Stimulated activated naive CD8-positive, alpha-beta T cell treated with anti-CD3 and anti-CD28 coated beads, Interleukin-15, amount 100 ng/mL, for 72 hours (primary cell): ENCODE data around the gene RANBP1.
"Not testable (repeated sequence)": the region's sequence is repeated elsewhere in the genome, so short reads cannot be mapped to it uniquely, and the experiment has no call there.

ENCODE experiments used
- ATAC-seq: fragments of 150-1000 bp; cut with Tn5 transposase; 2 replicates; pipeline ENCODE4 v1.10.0; 2021; ENCODE audit warnings: mild to moderate bottlenecking, moderate library complexity
- DNase-seq, 2 donors: peaks; one replicate each; pipeline ENCODE4 v3.0.0; 2021 to 2022
- H3K27ac Mint-ChIP-seq, 2 donors: one replicate each; pipeline ENCODE4 v1.8.0; 2022; ENCODE audit warnings: mild to moderate bottlenecking in 2 of 2, mixed read lengths in 2 of 2, moderate library complexity in 2 of 2
- H3K27me3 Mint-ChIP-seq: one replicate; pipeline ENCODE4 v1.8.0; 2022; ENCODE audit warnings: mixed read lengths
- H3K4me1 Mint-ChIP-seq: one replicate; pipeline ENCODE4 v1.8.0; 2022; ENCODE audit warnings: mild to moderate bottlenecking, mixed read lengths
- H3K4me3 Mint-ChIP-seq, 2 donors: one replicate each; pipeline ENCODE4 v1.8.0; 2022; ENCODE audit warnings: mild to moderate bottlenecking in 2 of 2, mixed read lengths in 2 of 2, moderate library complexity in 1 of 2
- H3K9me3 Mint-ChIP-seq, 2 donors: one replicate each; pipeline ENCODE4 v1.8.0; 2022; ENCODE audit warnings: mixed read lengths in 2 of 2

The RANBP1 gene

DNA sequence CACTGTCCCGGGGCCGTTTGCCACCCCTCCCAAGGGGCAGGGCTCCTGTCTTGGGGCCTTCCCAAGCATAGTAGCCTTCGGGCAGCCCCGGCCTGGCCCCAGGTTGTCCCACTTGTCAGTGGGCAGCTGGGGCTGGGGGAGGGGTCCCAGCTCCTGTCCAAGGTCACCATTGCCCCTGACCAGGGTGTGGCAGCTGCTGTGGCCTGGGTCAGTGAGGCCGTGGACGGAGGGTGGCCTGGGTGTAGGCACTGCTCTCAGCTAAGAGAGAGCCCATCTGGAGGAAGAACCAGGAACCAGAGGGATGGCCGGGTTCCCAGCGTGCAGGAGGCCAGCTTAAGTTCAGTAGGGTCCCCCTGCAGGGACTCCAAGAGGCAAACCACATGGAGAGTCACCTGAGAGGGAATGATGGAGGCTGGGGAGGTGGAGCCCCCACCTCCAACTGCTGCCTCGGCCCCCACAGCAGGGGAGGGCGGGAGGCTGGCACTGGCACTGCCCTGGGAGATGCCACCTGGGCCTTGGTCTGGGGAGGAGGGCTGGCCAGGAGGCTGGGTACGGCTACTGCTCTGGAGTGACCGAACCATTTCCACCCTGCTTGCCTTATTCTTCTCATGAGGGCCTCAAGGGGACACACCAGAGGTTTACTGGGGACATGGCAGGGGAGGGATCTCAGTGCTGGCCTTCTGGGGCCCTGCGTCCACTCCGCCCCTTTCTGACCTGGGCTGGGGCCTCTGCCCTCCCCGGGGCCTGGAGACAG is 41.7 kb downstream of the RANBP1 start:
- DNase-seq (no peak), ATAC-seq (no peak)
- Mint-ChIP-seq H3K9me3 (no peaks in the 10 kb centered on the region), H3K27ac (no peak overlapping the region), H3K4me1 (peaks cover 6% of the 10 kb centered on the region), H3K4me3 (no peak overlapping the region), H3K27me3 (peaks cover 14% of the 10 kb centered on the region)

DNA sequence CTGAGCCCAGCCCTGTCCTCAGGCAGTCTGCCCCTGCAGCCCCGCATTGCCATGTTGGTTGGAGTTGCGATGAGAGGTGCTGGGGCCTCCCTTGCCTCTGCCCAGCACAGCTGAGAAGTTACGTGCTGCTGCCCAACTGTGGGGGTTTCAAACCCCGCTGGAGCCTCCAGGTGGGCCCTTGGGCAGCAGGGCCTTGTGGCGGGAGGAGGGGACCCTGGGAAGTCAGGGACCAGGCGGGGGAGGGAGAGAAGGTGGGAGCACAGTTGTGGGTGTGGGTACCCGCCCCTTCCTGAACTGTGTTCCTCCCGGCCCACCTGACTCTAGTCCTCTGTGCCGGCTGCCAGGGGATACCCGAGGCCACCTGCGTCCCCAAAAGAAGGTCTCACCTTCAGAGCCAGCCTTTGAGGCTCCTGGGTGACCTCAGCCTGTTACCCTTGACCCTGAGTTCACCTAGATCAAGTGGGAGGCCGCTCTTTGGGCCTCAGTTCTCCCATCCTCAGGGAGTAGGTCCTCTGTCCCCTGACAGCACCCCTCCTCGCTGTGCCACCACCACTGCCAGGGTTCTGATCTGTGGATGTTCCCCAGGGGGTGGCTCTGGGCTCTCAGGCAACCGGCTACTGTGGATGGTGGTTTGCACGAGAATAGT is 42.6 kb downstream of the RANBP1 start:
- Mint-ChIP-seq H3K27ac (no peak overlapping the region), H3K4me1 (peaks cover 6% of the 10 kb centered on the region), H3K9me3 (no peaks in the 10 kb centered on the region), H3K4me3 (no peak overlapping the region), H3K27me3 (peaks cover 14% of the 10 kb centered on the region)
- no peak for DNase-seq
- ATAC-seq = no peak

DNA sequence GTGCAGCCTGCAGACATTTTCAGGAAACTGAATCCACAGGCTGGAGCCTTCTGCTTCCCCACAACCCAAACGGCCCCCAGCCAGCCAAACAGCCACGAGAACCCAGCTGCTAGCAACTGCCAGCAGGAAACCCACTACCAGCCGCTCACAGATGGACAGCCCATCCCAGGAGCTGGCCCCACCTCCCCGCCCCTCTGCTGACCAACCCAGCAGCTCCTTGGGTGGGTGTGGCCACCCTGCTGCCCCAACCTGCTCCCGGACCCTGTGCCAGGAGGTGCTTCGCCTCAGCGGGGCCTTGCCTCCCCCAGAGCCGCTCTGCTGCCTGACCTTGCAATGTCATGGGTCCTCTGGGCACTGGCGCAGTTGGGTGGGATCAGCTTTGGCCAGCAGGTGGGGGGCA is 43.2 kb downstream of the RANBP1 start:
- DNase-seq = no peak
- Mint-ChIP-seq H3K27me3 (peaks cover 14% of the 10 kb centered on the region), H3K27ac (peak overlapping the region in 1 of 2 donors; percentile 90), H3K9me3 (peaks cover 1% of the 10 kb centered on the region in 2 donors), H3K4me3 (no peak overlapping the region), H3K4me1 (peaks cover 6% of the 10 kb centered on the region)
- no peak for ATAC-seq

DNA sequence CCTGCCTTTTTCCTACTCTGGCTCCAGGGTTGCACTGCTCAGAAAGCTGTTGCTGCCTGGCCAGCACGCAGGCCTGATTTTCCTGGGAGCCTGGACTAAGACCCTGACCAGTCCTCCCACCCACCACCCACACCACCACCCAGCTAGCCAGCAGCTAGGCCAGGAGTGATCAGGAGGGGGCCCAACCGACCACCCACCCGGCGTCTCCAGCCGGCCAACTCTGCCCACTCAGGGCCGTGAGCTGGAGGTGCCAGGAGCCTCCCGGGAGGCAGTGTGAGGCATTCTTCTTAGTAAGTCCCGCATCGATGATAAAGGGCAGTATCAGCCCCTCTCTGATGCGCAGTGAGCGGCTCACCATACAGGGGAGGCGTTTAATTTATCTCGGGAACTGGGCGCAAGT is 43.6 kb downstream of the RANBP1 start:
- DNase-seq, H3K4me3 Mint-ChIP-seq, H3K9me3 Mint-ChIP-seq, H3K4me1 Mint-ChIP-seq, ATAC-seq: not testable (repeated sequence)
- Mint-ChIP-seq H3K27me3 (peaks cover 14% of the 10 kb centered on the region), H3K27ac (peak overlapping the region in 1 of 2 donors; percentile 90)

DNA sequence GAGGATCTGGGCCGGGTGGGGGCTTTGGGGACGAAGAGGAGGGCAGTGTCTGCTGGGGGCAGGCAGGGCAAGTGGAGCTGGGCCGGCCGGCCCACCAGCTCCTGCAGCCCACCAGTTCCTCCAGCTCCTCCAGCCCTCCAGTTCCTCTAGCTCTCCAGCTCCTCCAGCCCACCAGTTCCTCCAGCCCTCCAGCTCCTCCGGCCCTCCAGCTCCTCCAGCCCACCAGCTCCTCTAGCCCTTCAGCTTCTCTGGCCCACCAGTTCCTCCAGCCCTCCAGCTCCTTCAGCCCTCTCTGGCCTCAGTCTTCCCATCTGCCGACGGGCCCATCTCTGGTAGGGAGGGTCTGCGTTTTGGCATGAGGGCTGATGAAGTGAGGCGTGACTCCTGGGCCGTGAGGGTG is 44.1 kb downstream of the RANBP1 start:
- Mint-ChIP-seq H3K9me3 (peaks cover 6 to 7% of the 10 kb centered on the region in 2 donors), H3K4me3 (no peak overlapping the region), H3K4me1 (peaks cover 6% of the 10 kb centered on the region), H3K27me3 (peaks cover 14% of the 10 kb centered on the region), H3K27ac (no peak overlapping the region)
- ATAC-seq (no peak), DNase-seq (no peak)

DNA sequence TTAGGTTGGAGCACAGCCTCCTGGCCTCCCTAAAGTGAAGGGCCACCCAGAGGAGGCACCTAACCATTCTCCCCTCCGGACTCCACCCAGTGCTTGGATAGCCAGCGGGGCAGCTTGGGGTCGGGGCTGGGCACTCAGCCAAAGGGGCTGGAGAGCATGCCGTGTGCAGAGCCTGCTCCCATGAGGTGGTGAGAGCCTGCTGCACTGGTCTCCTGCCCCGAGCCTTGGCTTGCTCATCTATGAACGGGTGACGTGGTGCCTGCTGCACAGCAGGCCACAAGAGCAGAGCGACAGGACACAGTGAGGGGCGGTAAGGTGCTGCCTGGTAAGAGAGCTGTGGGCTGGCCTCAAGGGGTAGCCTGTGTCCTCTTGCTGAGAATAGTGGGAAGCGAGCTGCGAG is 49.0 kb downstream of the RANBP1 start:
- H3K4me3 Mint-ChIP-seq = no peak overlapping the region
- no peaks in the 10 kb centered on the region for H3K4me1 Mint-ChIP-seq
- H3K27ac Mint-ChIP-seq = no peak overlapping the region
- H3K27me3 Mint-ChIP-seq = no peaks in the 10 kb centered on the region
- peaks cover 6 to 7% of the 10 kb centered on the region in 2 donors for H3K9me3 Mint-ChIP-seq
- DNase-seq = no peak
- ATAC-seq = no peak

DNA sequence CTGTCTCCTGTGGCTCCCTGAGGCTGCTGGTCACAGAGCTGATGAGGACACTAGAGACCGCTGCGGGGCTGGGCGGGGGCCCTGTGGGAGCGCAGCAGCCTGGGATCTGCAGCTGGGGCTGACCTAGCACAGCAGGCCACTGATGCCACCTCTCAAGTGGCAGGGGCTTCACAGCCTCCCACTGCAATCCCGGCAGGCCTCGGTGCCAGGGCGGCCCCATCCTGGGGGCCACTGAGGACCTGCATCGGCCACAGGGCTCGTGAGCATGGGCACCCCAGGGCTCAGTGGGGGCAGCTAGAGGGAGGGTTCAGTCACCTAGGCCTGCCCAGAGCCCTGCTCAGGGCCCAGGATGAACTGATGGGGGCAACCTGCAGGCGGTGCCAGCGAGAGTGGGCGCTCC is 49.5 kb downstream of the RANBP1 start:
- Mint-ChIP-seq H3K27me3 (no peaks in the 10 kb centered on the region), H3K27ac (no peak overlapping the region), H3K9me3 (peaks cover 6 to 7% of the 10 kb centered on the region in 2 donors), H3K4me3 (no peak overlapping the region), H3K4me1 (no peaks in the 10 kb centered on the region)
- DNase-seq = no peak
- no peak for ATAC-seq

DNA sequence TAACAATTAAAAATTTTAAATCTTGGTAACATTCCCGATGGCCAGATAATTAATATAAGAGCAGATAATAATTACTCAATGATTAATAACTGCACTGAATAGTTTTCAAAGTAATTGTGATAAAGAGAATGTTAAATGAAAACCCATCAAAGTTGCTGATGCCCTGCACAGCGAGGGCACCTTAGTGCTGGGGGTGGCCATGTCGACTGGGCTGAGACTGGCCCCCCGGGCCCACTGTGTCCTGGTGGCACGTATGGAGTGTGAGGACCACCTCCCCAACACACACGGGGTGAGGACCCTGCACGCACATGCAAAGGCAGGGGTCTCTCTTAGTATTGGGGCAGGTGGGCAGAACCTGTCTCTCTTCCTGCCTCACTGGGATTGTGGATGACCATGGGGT is 50.0 kb downstream of the RANBP1 start:
- Mint-ChIP-seq H3K27ac (no peak overlapping the region), H3K27me3 (no peaks in the 10 kb centered on the region), H3K4me1 (no peaks in the 10 kb centered on the region), H3K9me3 (peaks cover 6 to 7% of the 10 kb centered on the region in 2 donors), H3K4me3 (no peak overlapping the region)
- ATAC-seq (no peak), DNase-seq (no peak)

DNA sequence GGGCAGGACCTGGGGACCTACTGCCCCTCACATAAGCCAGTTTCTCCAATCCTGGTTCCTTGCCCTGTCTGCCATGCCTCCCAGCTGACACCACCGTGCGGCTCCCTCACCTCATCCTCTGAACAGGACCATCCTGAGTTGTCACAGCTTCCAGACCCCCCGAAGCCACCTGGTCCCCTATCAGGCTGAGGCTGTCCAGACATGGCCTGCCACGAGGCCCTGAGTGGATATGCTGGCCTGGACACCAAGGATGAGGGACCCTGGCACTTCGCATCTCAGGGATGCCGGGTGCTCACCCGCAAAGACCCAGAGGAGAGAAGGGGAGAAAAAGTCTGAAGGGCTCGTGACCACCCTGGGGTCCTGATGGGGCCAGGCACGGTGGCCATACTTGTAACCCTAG is 50.8 kb downstream of the RANBP1 start:
- Mint-ChIP-seq H3K4me3 (no peak overlapping the region), H3K27ac (no peak overlapping the region), H3K27me3 (no peaks in the 10 kb centered on the region), H3K4me1 (no peaks in the 10 kb centered on the region), H3K9me3 (peaks cover 6 to 7% of the 10 kb centered on the region in 2 donors)
- DNase-seq = no peak
- ATAC-seq = no peak

DNA sequence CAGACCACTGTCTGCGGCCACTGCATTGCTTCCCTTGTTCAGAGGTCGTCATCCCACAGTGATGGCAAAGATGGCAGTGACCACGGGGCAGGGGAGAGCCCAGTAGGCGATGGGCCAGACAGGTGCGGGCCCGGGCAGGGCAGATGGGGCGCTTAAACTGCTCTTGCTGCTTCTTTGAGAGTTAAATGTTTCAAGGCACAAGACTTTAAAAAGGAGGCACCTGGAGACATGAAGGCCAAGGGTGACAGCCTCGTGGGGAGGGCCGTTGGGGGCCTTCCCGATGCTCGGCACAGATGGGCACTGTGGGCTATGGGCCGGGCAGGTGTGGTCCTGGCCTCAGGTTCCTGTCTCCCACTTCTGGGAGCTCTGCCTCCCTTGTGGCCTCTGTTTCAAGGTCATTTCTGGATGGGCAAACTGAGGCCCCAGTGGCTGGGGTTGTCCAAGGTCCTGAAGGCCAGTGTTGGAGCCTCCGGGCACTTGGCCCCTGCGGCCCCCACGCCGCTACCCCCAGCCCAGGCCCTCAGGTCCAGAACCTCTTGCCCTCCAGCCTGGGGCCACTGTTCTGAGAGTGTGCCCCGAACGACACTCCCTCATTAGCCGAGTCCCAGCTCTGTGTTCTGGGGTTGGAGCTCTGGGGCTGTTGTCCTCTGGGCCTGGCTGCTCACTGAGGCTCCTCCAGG is 51.9 kb downstream of the RANBP1 start:
- ATAC-seq = no peak
- Mint-ChIP-seq H3K4me3 (no peak overlapping the region), H3K27ac (peak overlapping the region in 1 of 2 donors; percentile 48)

DNA sequence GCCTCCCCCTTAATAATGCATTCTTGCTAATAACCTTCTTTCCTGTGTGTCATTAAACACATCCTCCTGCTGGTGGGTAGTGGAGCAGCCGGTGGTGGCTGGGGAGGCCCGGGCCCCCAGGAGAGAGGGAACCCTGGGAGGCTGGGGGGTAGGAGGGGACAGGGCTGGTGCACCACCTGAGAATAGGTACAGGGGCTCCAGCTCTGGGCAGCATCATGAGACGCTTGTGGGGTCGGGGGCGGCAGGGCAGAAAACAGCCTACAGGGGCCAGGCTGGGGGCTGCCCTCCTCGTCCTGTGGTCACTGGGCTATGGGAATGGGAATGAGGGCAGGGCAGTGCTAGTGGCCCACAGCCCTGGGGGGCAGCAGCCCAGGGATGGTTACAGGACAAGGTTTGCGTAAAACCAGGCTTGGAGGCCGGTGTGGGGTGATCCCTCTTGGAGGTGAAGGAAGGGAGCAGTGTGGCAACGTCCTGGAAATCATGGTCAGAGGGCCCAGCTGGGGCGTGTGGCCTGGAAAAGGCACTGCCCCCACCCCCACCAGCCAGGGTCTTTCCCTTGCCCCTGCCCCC is 53.4 kb downstream of the RANBP1 start:
- no peak for DNase-seq
- Mint-ChIP-seq H3K27me3 (no peaks in the 10 kb centered on the region), H3K4me1 (no peaks in the 10 kb centered on the region), H3K27ac (no peak overlapping the region), H3K4me3 (no peak overlapping the region), H3K9me3 (peaks cover 2 to 3% of the 10 kb centered on the region in 2 donors)
- ATAC-seq = peak; percentile 6

More for the DNA sequence above, 51.9 kb downstream of the RANBP1 start:
- Mint-ChIP-seq H3K9me3 (peaks cover 6 to 7% of the 10 kb centered on the region in 2 donors), H3K4me1 (no peaks in the 10 kb centered on the region), H3K27me3 (no peaks in the 10 kb centered on the region)
- DNase-seq = no peak

DNA sequence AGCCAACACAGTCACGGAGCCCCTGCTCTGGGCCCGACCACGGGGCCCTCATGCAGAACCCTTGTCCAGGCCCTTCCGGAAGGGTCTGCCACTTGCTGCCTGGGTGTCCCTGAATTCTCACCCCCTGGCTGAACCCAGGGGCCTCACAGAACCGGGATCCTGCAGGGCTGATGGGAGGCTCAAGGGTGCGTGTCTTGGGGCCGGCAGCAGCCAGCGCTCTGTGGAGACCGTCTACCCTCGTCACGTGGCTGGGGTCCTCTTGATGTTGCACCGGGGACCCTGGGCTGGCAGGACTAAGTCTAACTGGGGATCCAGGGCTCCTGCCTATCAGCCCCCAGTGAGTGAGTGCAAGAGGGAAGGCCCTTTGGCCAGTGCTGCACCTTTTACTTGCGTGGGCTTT is 54.3 kb downstream of the RANBP1 start:
- no peaks in the 10 kb centered on the region for H3K9me3 Mint-ChIP-seq
- no peaks in the 10 kb centered on the region for H3K4me1 Mint-ChIP-seq
- DNase-seq = no peak
- no peak overlapping the region for H3K27ac Mint-ChIP-seq
- no peaks in the 10 kb centered on the region for H3K27me3 Mint-ChIP-seq
- no peak overlapping the region for H3K4me3 Mint-ChIP-seq
- ATAC-seq = no peak

DNA sequence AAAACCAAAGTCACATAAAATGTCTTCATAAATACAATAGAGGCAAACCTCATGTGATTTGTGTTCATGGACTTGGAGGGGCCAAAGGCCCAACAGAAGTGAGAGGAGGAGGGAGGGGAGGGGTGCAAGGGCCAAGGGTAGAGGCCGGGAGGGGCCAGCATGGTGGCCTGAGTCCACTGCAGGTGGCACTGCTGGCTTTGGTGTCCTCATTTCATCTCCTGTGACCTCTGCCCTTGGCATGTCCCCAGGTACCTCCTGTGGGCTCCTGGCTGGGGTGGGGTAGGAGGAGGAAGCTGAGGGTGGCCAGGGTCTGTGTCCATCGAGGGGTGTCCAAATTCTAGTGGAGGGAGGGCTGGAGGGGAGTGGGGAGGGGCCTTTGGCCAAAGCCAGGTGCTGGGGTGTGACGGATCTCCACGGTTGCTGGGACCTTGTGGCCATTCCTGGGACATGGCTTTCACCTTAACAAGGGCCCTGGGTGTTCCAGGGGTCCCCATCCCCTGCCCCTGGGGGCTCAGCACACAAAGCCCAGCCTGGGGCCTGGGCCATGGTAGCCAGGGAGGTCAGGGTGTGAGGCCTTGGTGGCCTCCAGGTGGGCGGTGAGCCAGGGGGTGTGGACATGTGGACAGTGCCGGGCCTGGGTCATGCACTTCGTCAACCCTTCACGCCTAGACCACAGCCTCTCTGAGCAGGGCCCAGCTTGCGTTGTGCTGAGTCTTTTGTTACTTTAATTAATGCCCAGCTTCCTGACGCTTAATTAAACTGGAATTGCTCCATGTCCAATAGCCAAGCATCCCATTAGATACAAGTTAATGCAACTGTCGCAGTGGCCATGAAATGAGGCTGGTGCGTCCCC is 55.6 kb downstream of the RANBP1 start:
- no peak for ATAC-seq

DNA sequence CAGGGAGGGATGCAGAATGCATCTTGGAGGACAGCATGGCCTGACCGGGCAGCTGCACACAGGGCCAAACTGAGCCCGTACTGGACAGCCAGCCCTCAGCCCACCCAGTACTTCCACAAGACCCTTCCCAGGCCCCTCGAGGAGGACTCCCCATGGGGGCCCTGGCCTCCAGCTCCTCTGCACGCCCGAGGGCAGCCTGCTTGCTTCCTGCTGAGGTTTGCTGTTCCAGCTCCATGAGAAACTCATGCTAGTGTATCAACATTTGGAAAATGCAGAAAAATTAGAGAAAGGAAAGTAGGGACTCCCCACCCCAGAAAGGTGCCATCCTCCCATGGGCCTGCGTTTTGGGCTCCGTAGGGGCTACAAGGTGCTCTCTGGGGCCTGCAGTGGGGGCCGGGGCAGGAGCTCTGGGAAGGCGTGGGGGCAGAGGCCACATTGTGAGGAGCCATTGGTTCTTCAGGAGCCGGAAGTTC is 56.3 kb downstream of the RANBP1 start:
- H3K4me1 Mint-ChIP-seq = no peaks in the 10 kb centered on the region
- ATAC-seq = no peak
- H3K27me3 Mint-ChIP-seq = no peaks in the 10 kb centered on the region
- no peak overlapping the region for H3K27ac Mint-ChIP-seq
- no peaks in the 10 kb centered on the region for H3K9me3 Mint-ChIP-seq
- no peak for DNase-seq
- H3K4me3 Mint-ChIP-seq = no peak overlapping the region

More for the DNA sequence above, 55.6 kb downstream of the RANBP1 start:
- Mint-ChIP-seq H3K27ac (no peak overlapping the region), H3K9me3 (no peaks in the 10 kb centered on the region), H3K4me1 (no peaks in the 10 kb centered on the region), H3K4me3 (no peak overlapping the region), H3K27me3 (no peaks in the 10 kb centered on the region)
- DNase-seq = no peak

DNA sequence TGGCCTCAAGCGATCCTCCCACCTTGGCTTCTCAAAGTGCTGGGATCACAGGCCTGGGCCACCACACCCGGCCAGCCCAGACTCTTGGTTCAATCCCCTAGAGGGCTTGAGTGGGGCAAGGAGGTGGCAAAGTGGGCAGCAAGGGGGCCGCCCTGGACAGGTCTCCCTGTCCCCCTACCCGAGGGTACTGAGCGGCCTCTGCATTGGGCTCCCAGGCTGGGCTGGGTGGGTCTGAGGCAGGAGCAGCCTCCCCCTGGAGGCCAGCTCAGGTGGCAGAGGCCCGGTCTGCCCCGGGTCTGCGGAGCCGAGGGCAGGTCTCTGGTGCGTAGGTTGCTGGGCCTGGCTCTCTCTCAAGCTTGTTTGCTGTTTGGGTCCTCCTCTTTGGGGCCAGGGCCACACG is 57.3 kb downstream of the RANBP1 start:
- Mint-ChIP-seq H3K4me3 (no peak overlapping the region), H3K27me3 (no peaks in the 10 kb centered on the region), H3K27ac (no peak overlapping the region), H3K4me1 (no peaks in the 10 kb centered on the region), H3K9me3 (no peaks in the 10 kb centered on the region)
- DNase-seq (no peak), ATAC-seq (no peak)
